Tibial nerve (tissue), 3 donors: ENCODE data around the gene SLC35F2.

Experiments used
- POLR2A ChIP-seq, 2 donors: fragments of 450-650 bp; IDR thresholded peaks; one replicate each; pipeline ENCODE4 v1.6.1; 2017; ENCODE audit warnings: antibody characterized with exemption in 2 of 2, mild to moderate bottlenecking in 2 of 2, moderate library complexity in 2 of 2
- TF ChIP-seq, protein P1 (sequence below), 5 experiments: fragments of 200-600 bp in 3 of 5; fragments of 450-650 bp in 2 of 5; sonication (generic) in 3 of 5; IDR thresholded peaks; one replicate each; pipeline ENCODE4 v1.5.1; 2016 to 2019; ENCODE audit warnings: antibody characterized with exemption in 5 of 5, mild to moderate bottlenecking in 3 of 5, moderate library complexity in 2 of 5

- TF ChIP-seq, protein P1, sequence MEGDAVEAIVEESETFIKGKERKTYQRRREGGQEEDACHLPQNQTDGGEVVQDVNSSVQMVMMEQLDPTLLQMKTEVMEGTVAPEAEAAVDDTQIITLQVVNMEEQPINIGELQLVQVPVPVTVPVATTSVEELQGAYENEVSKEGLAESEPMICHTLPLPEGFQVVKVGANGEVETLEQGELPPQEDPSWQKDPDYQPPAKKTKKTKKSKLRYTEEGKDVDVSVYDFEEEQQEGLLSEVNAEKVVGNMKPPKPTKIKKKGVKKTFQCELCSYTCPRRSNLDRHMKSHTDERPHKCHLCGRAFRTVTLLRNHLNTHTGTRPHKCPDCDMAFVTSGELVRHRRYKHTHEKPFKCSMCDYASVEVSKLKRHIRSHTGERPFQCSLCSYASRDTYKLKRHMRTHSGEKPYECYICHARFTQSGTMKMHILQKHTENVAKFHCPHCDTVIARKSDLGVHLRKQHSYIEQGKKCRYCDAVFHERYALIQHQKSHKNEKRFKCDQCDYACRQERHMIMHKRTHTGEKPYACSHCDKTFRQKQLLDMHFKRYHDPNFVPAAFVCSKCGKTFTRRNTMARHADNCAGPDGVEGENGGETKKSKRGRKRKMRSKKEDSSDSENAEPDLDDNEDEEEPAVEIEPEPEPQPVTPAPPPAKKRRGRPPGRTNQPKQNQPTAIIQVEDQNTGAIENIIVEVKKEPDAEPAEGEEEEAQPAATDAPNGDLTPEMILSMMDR (IDR thresholded peaks at IDR 0.05), result no peak
- no peak for TF ChIP-seq POLR2A (IDR thresholded peaks at IDR 0.05)
Measured at GRCh38 chr11:107801641-107802040, 56.9 kb downstream of the SLC35F2 start.
